Keratinocyte (primary cell): ENCODE results near the gene PNMA6E.

Source experiments
- CTCF ChIP-seq, 3 experiments: IDR thresholded peaks in 1 of 3; conservative IDR thresholded peaks in 1 of 3; optimal IDR thresholded peaks in 1 of 3; 2 replicates in 2 of 3; 3 replicates in 1 of 3; pipeline versions ENCODE3 to v1.5.1; 2011; ENCODE audit warnings: low read length in 3 of 3, mild to moderate bottlenecking in 3 of 3, moderate library complexity in 2 of 3, control low read depth in 1 of 3, inconsistent platforms in 1 of 3; ENCODE audit not compliant: insufficient read depth in 2 of 3; ENCODE audit errors: extremely low read depth in 1 of 3
- EZH2 ChIP-seq: IDR thresholded peaks from one replicate; pipeline ENCODE4 v1.6.1; 2012; ENCODE audit warnings: inconsistent platforms, mild to moderate bottlenecking, low read length, moderate library complexity

- no peak for TF ChIP-seq CTCF (optimal IDR thresholded peaks at IDR 0.05 in 1 of 3, IDR thresholded peaks at IDR 0.05 in 1 of 3, conservative IDR thresholded peaks at IDR 0.05 in 1 of 3; ENCODE audit: extremely low read depth in 1 of 3, insufficient read depth in 2 of 3, low read length in 3 of 3)
- TF ChIP-seq EZH2: no peak
Measured at GRCh38 chrX:153380691-153381090, 20.5 kb downstream of the PNMA6E start.
